ENCODE results near the gene SLC16A4.
A peak's percentile ranks its signal among the peaks of the same experiment; 100 is the strongest.
"Not testable (repeated sequence)": the region's sequence is repeated elsewhere in the genome, so short reads cannot be mapped to it uniquely, and the experiment has no call there.

Gene SLC16A4

GRCh38 chr1:110390692-110391245 is at the start of gene SLC16A4:
Gene SLC16A4, minus strand, starts transcription at chr1:110391026. Its CDS starts 1,703 bp downstream, at chr1:110389323.
- DNase-seq (ENCODE audit: low spot score): no peak

GRCh38 chr1:110439873-110440272 is 49.0 kb upstream of the SLC16A4 start:
- DNase-seq (ENCODE audit: low spot score): not testable (repeated sequence)

GRCh38 chr1:110438893-110439292 is 48.1 kb upstream of the SLC16A4 start:
- DNase-seq (ENCODE audit: low spot score): no peak

- not testable (repeated sequence) for DNase-seq (ENCODE audit: low spot score)
Measured at GRCh38 chr1:110437645-110438299, 46.9 kb upstream of the SLC16A4 start.

GRCh38 chr1:110436635-110437034 is 45.8 kb upstream of the SLC16A4 start:
- DNase-seq (ENCODE audit: low spot score): peak; percentile 59

- no peak for DNase-seq (ENCODE audit: low spot score)
Measured at GRCh38 chr1:110434946-110435345, 44.1 kb upstream of the SLC16A4 start.

GRCh38 chr1:110433803-110434202 is 43.0 kb upstream of the SLC16A4 start:
- peak; percentile 62 for DNase-seq (ENCODE audit: low spot score)

GRCh38 chr1:110433213-110433612 is 42.4 kb upstream of the SLC16A4 start:
- DNase-seq (ENCODE audit: low spot score): no peak

- no peak for DNase-seq (ENCODE audit: low spot score)
Measured at GRCh38 chr1:110430901-110431300, 40.1 kb upstream of the SLC16A4 start.

GRCh38 chr1:110430366-110430765 is 39.5 kb upstream of the SLC16A4 start:
- no peak for DNase-seq (ENCODE audit: low spot score)

GRCh38 chr1:110428946-110429345 is 38.1 kb upstream of the SLC16A4 start:
- DNase-seq (ENCODE audit: low spot score): no peak

- no peak for DNase-seq (ENCODE audit: low spot score)
Measured at GRCh38 chr1:110426854-110427253, 36.0 kb upstream of the SLC16A4 start.

- DNase-seq (ENCODE audit: low spot score): no peak
Measured at GRCh38 chr1:110425612-110426152, 34.9 kb upstream of the SLC16A4 start.

GRCh38 chr1:110424699-110425611 is 34.1 kb upstream of the SLC16A4 start:
- no peak for DNase-seq (ENCODE audit: low spot score)

- DNase-seq (ENCODE audit: low spot score): peak; percentile 26
Measured at GRCh38 chr1:110420874-110421793, 30.3 kb upstream of the SLC16A4 start.

GRCh38 chr1:110420023-110420662 is 29.3 kb upstream of the SLC16A4 start:
- DNase-seq (ENCODE audit: low spot score): no peak

- no peak for DNase-seq (ENCODE audit: low spot score)
Measured at GRCh38 chr1:110418729-110419128, 27.9 kb upstream of the SLC16A4 start.

GRCh38 chr1:110413045-110413444 is 22.2 kb upstream of the SLC16A4 start:
- not testable (repeated sequence) for DNase-seq (ENCODE audit: low spot score)

- peak; percentile 63 for DNase-seq (ENCODE audit: low spot score)
Measured at GRCh38 chr1:110412576-110412975, 21.8 kb upstream of the SLC16A4 start.

GRCh38 chr1:110411173-110411735 is 20.4 kb upstream of the SLC16A4 start:
- DNase-seq (ENCODE audit: low spot score): no peak

- DNase-seq (ENCODE audit: low spot score): no peak
Measured at GRCh38 chr1:110409316-110409715, 18.5 kb upstream of the SLC16A4 start.
